Activated T-helper 1 cell treated with Interleukin-2 at 50 U/mL for 16 hours (primary cell): ENCODE results near the gene STON1.
"Not testable (repeated sequence)": the region's sequence is repeated elsewhere in the genome, so short reads cannot be mapped to it uniquely, and the experiment has no call there.

Experiments used
- DNase-seq: peaks from one replicate; pipeline ENCODE4 v3.0.0-alpha.2; 2020; ENCODE audit warnings: low read depth

STON1 gene

DNA sequence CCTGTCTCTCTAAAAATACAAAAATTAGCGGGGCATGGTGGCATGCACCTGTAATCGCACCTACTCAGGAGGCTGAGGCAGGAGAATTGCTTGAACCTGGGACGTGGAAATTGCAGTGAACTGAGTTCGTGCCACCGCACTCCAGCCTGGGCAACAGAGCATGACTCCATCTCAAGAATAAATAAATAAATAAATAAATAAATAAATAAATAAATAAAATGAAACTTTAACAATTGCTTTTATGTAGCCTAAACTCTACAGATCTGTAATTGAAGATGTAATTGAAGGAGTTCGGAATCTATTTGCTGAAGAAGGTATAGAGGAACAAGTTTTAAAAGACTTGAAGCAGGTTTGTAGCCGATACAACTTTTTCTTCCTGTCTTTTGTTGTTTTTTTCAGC is 90.7 kb downstream of the STON1 start:
- DNase-seq = no peak

DNA sequence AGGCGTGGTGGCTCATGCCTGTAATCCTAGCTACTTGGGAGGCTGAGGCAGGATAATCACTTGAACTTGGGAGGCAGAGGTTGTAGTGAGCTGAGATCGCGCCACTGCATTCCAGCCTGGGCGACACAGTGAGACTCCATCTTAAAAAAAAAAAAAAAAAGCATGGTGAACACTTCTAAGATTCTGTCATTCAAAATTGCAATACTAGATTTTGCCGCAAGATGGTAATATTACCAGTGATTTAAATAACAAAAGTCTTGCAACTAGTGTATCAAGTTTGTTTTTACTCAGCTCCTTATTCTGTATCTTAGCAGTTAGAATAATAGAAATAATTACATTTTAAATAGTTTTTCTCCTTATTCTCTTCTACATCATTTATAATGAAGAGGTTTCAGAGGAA is 92.7 kb downstream of the STON1 start:
- not testable (repeated sequence) for DNase-seq

DNA sequence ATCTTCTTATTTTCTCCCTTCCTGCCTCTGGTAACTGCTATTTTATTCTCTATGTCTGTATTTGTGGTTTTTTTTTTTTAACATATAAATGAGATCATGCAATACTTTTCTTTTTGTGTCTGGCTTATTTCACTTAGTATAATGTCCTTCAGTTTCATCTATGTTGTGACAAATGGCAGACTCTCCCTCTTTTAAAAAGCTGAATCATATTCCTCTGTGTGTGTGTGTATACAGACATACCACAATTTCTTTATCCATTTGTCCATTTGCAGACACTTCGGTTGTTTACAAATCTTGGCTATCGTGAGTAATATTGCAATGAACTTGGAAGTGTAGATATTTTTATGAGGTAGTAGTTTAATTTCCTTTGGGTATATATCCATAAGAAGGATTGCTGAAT is 94.7 kb downstream of the STON1 start:
- no peak for DNase-seq

DNA sequence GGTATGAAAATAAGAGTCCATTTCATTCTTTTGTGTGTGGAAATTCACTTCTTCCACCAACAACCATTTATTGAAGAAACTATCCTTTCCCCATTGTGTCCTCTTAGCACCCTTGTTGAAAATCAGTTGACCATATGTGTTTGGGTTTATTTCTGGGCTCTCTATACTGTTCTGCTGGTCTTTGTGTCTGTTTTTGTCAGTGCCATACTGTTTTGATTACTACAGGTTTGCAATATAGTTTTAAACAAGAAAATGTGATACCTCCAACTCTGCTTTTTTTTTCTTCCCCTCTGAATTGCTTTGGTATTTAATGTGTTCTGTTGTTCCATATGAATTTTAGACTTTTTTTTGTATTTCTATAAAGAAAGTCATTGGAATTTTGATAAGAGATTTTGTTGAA is 96.1 kb downstream of the STON1 start:
- no peak for DNase-seq

DNA sequence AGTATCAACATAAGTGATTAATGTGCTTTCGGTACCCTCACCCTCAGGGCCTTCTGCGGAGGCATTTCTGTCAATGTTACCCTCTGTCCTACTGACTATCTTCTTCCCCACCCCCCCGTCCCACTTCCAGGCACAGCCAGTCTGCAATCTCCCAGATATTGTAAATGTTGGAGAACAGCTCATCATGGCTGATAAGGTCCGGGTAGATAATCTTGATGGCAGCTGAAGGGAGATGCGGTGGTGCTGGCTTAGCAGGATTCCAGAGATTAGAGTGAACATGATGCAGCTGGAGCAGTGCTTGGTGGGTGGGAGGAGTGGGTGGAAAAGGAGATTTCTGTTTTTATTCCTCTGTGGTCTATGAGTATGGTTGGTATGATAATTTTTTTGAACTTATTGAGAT is 103.2 kb downstream of the STON1 start:
- no peak for DNase-seq

DNA sequence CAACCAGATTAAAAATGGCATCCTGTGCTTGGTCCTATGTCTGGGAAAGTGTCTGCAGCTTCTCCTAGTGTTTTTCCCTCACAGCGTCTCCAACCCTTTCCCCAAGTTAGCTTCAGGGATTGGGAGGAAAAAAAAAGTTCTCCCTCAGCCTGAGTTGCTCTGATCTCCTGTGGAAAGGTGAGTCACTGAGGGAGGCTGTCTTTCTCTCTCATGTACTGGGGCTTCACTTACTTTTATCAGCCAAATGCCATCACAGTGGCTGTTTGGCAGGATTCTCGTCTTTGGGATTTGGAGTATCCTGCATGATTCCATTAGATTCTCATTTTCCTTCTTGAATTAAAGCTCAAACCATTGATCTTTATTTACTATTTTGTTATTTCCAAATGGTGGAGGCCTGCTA is 105.8 kb downstream of the STON1 start:
- DNase-seq = no peak

DNA sequence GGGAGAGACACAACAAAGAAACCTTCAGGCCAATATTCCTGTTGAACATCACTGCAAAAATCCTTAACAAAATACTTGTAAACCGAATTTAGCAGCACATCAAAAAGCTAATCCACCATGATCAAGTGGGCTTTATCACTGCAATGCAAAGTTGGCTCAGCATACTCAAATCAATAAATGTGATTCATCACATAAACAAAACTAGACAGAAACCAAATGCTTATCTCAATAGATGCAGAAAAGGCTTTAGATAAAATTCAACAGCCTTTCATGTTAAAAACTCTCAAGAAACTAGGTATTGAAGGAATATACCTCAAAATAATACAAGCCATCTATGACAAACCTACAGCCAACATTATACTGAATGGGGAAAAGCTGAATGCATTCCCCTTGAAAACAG is 108.3 kb downstream of the STON1 start:
- no peak for DNase-seq
